Stimulated activated naive CD4-positive, alpha-beta T cell treated with Interleukin-2 at 50 U/mL for 16 hours (primary cell): ENCODE measurements around the gene VPS50.
"Not testable (repeated sequence)": the region's sequence is repeated elsewhere in the genome, so short reads cannot be mapped to it uniquely, and the experiment has no call there.

Experiments
- DNase-seq: peaks from one replicate; lab custom pipeline; 2025; lab: John Stamatoyannopoulos, UW

The VPS50 gene

GRCh38 chr7:93238748-93239147 is 6.6 kb downstream of the VPS50 start:
- no peak for DNase-seq

GRCh38 chr7:93239824-93240223 is 7.7 kb downstream of the VPS50 start:
- no peak for DNase-seq

- no peak for DNase-seq
Measured at GRCh38 chr7:93242106-93242505, 9.9 kb downstream of the VPS50 start.

GRCh38 chr7:93245525-93246432 is 13.6 kb downstream of the VPS50 start:
- DNase-seq: no peak

GRCh38 chr7:93249491-93250148 is 17.5 kb downstream of the VPS50 start:
- DNase-seq: no peak

GRCh38 chr7:93258661-93259060 is 26.5 kb downstream of the VPS50 start:
- DNase-seq: no peak

- no peak for DNase-seq
Measured at GRCh38 chr7:93262535-93262934, 30.4 kb downstream of the VPS50 start.

- DNase-seq: no peak
Measured at GRCh38 chr7:93265220-93265619, 33.1 kb downstream of the VPS50 start.

GRCh38 chr7:93279541-93279940 is 47.4 kb downstream of the VPS50 start:
- DNase-seq: no peak

- DNase-seq: no peak
Measured at GRCh38 chr7:93284908-93285307, 52.7 kb downstream of the VPS50 start.

- no peak for DNase-seq
Measured at GRCh38 chr7:93293229-93293628, 61.1 kb downstream of the VPS50 start.

GRCh38 chr7:93298206-93298605 is 66.0 kb downstream of the VPS50 start:
- DNase-seq: no peak

- no peak for DNase-seq
Measured at GRCh38 chr7:93298671-93299070, 66.5 kb downstream of the VPS50 start.

- DNase-seq: no peak
Measured at GRCh38 chr7:93301736-93302135, 69.6 kb downstream of the VPS50 start.

GRCh38 chr7:93307131-93307660 is 75.0 kb downstream of the VPS50 start:
- DNase-seq: no peak

- no peak for DNase-seq
Measured at GRCh38 chr7:93307943-93308342, 75.8 kb downstream of the VPS50 start.

GRCh38 chr7:93310346-93310745 is 78.2 kb downstream of the VPS50 start:
- no peak for DNase-seq

GRCh38 chr7:93314449-93314848 is 82.3 kb downstream of the VPS50 start:
- DNase-seq: no peak

GRCh38 chr7:93315896-93316295 is 83.7 kb downstream of the VPS50 start:
- DNase-seq: no peak

GRCh38 chr7:93316730-93317129 is 84.6 kb downstream of the VPS50 start:
- DNase-seq: no peak

- no peak for DNase-seq
Measured at GRCh38 chr7:93320887-93321286, 88.7 kb downstream of the VPS50 start.

- not testable (repeated sequence) for DNase-seq
Measured at GRCh38 chr7:93326291-93326690, 94.1 kb downstream of the VPS50 start.

- DNase-seq: no peak
Measured at GRCh38 chr7:93327006-93327633, 95.0 kb downstream of the VPS50 start.
